PC-3 (cell line): ENCODE measurements around the gene ESR2.
"Not testable (repeated sequence)": the region's sequence is repeated elsewhere in the genome, so short reads cannot be mapped to it uniquely, and the experiment has no call there.

Source experiments
- CTCF ChIP-seq: fragments of 300-600 bp; sonication (generic); conservative IDR thresholded peaks from 2 replicates; pipeline ENCODE4 v1.5.1; 2017; ENCODE audit warnings: antibody characterized with exemption, low read depth, mild to moderate bottlenecking, low read length
- EZH2 ChIP-seq: fragments of 300-600 bp; sonication (generic); IDR thresholded peaks from one replicate; pipeline ENCODE4 v1.6.1; 2017; ENCODE audit warnings: antibody characterized with exemption, mild to moderate bottlenecking, low read length; ENCODE audit not compliant: unreplicated experiment
- EZH2phosphoT487 ChIP-seq: fragments of 300-600 bp; sonication (generic); IDR thresholded peaks from 2 replicates; pipeline ENCODE4 v1.6.1; 2018; ENCODE audit warnings: mild to moderate bottlenecking, antibody characterized with exemption, low read length, borderline replicate concordance

GRCh38 chr14:64043296-64043695, 250.9 kb downstream of the ESR2 start:
- TF ChIP-seq CTCF, EZH2phosphoT487, EZH2: not testable (repeated sequence)
